Stimulated activated CD8-positive, alpha-beta memory T cell treated with anti-CD3 and anti-CD28 coated beads, Interleukin-15, amount 100 ng/mL, for 48 hours (primary cell): ENCODE data around the gene WAPL.
"Not testable (repeated sequence)": the region's sequence is repeated elsewhere in the genome, so short reads cannot be mapped to it uniquely, and the experiment has no call there.

Experiments used
- DNase-seq, 2 donors: peaks; one replicate each; pipeline ENCODE4 v3.0.0-alpha.2; 2020; ENCODE audit warnings: low read depth in 2 of 2

Gene WAPL

DNA sequence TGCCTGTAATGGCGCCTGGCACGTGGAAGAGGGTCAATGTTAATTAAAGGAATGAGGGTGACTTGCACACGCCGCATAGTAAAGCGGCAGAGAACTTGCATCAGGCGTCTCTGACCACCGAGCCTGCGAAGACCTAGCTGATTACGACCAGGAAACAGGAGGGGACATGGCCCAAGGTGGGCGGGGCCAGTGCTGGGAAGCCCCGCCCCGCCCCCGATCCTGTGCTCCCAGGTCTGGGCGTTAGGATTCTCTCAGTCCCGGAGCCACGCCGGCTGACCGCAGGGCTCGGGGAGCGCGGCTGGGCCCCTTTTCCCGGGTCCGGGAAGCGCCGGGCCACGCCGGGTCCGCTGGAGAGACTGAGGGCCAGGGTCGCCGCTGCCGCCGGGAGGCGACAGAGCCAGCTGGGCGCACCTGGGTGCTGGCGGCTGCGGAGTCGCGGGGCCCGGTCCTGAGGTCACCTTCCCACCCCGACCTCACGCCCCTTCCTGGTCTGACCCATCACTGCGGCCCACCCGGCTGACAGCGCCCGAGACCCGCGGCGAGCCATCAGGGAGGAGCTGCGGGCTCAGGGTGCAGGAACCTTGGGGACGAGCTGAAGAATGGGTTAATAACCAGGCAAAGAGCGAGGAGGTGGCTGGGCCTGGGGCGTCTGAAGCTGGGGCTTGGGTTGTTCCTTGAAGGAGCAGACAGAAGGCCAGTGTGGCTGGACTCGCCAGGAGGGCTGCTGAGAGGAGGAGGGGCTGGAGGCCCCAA is 132.0 kb downstream of the WAPL start:
- DNase-seq = no peak

DNA sequence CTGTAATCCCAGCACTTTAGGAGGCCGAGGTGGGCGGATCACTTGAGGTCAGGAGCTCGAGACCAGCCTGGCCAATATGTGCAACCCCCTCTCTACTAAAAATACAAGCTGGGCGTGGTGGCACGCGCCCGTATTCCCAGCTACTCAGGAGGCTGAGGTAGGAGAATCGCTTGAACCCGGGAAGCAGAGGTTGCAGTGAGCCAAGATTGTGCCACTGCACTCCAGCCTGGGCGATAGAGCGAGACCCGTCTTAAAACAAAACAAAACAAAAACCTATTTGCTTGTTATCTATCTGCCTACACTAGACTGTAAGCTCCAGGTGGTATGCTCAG is 132.5 kb downstream of the WAPL start:
- not testable (repeated sequence) for DNase-seq

DNA sequence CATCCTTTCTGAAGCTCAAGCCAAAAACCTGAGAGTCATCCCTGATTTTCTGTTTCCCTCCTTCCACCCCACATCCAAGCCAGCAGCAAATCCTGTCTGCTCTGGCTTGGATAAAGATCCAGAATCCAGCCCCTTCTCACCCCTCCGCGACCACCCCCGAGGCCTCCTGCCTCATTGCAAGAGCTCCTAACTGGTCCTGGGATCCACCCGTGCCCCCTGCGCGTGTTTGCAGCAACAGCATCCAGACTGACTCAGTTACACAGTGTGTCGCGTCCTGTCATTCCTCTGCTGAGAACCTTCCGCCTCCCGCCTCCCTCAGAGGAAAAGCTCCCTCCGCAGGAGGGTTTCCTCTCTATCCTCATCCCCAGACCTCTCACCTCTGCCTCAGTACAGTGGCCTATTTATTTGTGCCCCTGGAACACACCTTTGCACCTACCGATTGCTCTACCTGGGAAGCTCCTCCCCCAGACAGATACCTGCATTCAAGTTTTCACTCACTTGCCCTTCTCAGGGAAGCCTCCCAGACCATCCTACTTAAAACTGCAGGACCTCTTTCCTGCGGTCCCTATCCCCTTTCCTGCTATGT is 133.4 kb downstream of the WAPL start:
- DNase-seq = no peak

DNA sequence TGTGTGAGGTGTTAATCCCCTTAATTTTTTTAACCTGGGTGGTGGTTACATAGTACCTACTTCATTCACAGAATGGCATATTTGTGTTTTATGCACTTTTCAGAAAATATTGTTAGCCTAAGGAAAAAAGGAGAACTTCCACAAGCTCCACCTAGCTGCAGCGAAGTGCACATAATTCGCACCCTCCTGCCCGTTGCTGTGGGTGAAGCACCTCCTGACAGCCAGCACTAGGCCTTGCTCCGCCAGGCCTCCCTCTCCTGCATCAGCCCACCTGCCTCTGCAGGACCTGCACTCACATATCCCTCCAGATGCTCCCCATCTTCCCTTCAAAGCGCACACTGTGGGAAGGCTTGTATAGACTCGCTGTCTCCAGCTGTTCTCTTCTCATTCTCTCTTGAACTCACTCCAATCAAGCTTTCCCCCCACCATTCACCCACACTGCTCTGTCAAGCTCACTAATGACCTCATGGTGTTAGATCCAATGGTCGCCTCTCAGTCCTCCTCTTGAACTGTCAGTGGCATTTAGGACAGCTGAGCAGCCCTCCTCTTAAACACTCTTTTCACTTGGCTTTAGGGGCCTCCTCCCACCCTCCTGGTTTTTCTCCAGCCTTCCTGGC is 134.3 kb downstream of the WAPL start:
- no peak for DNase-seq

DNA sequence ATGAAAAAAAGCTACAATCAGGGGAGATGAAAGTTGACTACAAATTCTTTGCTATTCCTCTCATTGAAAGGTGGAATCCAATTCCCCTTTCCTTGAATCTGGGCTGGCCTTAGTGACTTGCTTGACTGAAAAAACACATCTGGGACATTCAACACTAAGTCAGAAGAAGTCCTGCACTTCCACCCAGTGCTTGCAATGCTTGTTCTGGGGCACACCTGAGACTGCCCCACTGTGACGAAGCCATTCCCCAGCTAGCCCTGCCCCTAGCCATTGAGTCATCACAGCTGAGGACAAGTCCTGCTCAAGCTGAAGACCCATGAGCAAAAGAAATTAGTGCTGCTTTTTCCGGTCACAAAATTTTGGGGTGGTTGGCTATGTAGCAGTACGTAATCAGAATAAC is 135.8 kb downstream of the WAPL start:
- no peak for DNase-seq
